ENCODE data around the gene LRIT1. TPM values are rescaled to one million over a fixed set of nuclear protein-coding genes. Genes with fewer than 3 reads are reported as not detected.
A peak's percentile ranks its signal among the peaks of the same experiment; 100 is the strongest.
"Not testable (repeated sequence)": the region's sequence is repeated elsewhere in the genome, so short reads cannot be mapped to it uniquely, and the experiment has no call there.

The LRIT1 gene
- not detected for total RNA-seq

DNA sequence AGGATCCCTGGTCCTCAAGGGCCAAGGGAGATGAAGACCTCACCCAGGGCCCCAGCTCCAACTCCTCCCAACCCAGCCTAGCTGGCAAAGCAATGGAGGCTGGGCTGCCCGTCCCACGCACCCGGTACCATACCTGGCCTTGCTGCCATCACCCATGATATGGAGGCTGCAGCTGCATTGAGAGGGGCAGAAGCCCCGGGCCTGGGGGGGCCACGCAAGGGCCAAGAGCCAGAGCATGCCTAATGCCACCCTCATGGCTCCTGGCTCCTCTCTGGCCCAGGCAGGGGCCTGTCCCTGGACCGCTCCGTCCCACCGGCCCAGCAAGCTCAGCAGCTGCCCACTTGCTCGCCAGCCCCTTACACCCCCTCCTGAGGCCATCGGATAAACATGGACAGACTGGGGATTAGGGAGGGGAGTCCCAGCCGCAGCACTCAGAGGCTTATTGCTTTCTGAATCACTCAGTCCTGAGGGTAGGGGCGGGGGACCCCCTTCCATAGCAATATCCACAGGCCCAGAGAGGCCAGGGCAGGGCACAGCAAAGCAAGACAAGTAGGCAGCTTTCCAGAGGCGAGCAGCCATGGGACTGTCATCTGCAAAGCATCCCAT is at the start of gene LRIT1:
Gene LRIT1, minus strand, starts transcription at position 362 of the 606 bp plus-strand sequence. Its CDS starts 107 bp downstream, at position 255.
- DNase-seq = no peak
- H3K9me3 Mint-ChIP-seq = no peaks in the 10 kb centered on the region
- no peak within 1 kb of the TSS for H3K4me3 Mint-ChIP-seq
- H3K27me3 Mint-ChIP-seq = peaks cover 9% of the 10 kb centered on the region
- POLR2A ChIA-PET = no interaction called here
- H3K27ac Mint-ChIP-seq = no peak within 1 kb of the TSS
- H3K4me1 Mint-ChIP-seq = no peaks in the 10 kb centered on the region
- H3K36me3 Mint-ChIP-seq (ENCODE audit: low read depth) = no peaks in the 10 kb centered on the region
- CTCF ChIA-PET = no interaction called here

DNA sequence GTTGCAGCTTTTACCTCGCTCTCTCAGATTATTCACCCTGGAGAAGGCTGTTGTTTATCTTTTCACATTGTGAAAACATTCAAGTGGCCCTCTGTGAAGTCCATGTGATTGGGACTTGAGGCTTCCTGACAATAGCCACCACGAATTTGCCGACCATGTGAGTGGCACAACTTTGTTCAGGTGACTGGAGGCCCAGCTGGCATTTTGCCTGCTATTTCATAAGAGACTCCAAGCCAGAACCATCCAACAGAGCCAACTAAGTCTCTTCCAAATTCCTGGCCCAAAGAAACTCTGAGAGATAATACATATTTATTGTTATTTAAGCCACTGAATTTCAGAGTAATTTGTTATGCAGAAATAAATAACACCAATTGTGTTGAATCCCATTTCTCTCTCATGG is 48.9 kb upstream of the LRIT1 start:
- Mint-ChIP-seq H3K27me3 (peaks cover 28% of the 10 kb centered on the region), H3K4me3 (no peak overlapping the region), H3K4me1 (peaks cover 23% of the 10 kb centered on the region), H3K9me3 (no peaks in the 10 kb centered on the region), H3K27ac (no peak overlapping the region), H3K36me3 (ENCODE audit: low read depth) (no peaks in the 10 kb centered on the region)
- POLR2A ChIA-PET = no interaction called here
- CTCF ChIA-PET = interaction anchor here (1.4 kb wide), 2 partner anchors 12 to 23 kb away, joined by 3 to 5 read pairs; no protein-coding TSS in a partner anchor
- no peak for DNase-seq

DNA sequence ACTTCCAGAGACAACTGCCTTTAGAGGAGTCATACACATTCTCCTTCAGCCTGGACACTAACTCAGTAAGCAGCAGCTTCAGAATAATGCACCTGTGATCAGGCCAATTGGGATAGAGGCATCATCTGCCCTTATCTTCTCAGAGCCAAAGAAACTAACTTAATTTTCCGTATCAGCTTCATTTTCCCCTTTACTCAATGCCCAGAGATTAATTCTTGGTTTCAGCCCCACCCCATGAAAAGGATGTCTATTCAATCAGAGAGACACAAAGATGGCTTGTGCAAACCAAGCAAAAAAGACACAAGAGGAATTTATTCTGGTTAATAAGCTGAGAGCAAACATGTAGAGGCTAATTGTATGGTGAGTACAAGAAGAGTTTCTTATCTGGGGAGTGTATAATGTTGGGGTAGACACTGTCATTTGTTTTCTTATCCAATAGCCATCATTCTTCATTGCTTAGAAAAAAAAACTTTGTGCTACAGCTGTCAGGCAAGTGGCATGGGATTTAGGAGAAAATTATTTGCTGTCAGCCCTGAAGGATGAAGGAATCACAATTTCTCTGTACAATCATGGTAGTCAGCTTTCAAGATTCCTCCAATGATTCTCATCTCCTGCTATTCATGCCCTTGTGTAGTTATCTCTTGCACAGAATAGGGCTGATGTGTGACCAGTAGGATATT is 48.3 kb upstream of the LRIT1 start:
- Mint-ChIP-seq H3K36me3 (ENCODE audit: low read depth) (no peaks in the 10 kb centered on the region), H3K27ac (no peak overlapping the region), H3K9me3 (no peaks in the 10 kb centered on the region), H3K4me3 (no peak overlapping the region), H3K4me1 (peaks cover 18% of the 10 kb centered on the region), H3K27me3 (peaks cover 28% of the 10 kb centered on the region)
- ChIA-PET POLR2A (no interaction called here), CTCF (interaction anchor here (1.4 kb wide), 1 partner anchor 23 kb away, joined by 5 read pairs; no protein-coding TSS in a partner anchor)
- DNase-seq = no peak

DNA sequence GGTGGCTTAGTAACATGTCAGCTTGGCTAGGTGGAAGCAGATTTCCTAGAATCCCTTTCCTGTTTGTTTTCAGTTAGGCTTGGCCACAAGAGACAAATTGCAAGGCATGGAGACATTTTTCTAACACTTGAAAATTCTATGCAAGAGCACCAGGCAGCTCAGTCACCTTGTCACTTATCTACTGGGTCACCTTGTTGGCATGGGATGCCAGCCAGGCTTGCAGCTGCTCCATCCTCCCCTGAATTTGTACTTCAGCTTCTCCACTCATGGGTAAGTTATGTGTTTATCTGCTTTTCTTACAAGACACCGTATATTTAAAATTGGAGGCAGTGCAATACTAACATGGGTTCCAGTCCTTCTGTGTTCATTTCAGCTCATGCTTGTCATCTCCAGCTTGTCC is 46.8 kb upstream of the LRIT1 start:
- no peak for DNase-seq
- POLR2A ChIA-PET = no interaction called here
- H3K9me3 Mint-ChIP-seq = no peaks in the 10 kb centered on the region
- H3K27ac Mint-ChIP-seq = no peak overlapping the region
- CTCF ChIA-PET = interaction anchor here (1.7 kb wide), 1 partner anchor 249 kb away, joined by 3 read pairs; no protein-coding TSS in a partner anchor
- H3K4me1 Mint-ChIP-seq = peaks cover 2% of the 10 kb centered on the region
- H3K4me3 Mint-ChIP-seq = no peak overlapping the region
- peaks cover 28% of the 10 kb centered on the region for H3K27me3 Mint-ChIP-seq
- no peaks in the 10 kb centered on the region for H3K36me3 Mint-ChIP-seq (ENCODE audit: low read depth)

DNA sequence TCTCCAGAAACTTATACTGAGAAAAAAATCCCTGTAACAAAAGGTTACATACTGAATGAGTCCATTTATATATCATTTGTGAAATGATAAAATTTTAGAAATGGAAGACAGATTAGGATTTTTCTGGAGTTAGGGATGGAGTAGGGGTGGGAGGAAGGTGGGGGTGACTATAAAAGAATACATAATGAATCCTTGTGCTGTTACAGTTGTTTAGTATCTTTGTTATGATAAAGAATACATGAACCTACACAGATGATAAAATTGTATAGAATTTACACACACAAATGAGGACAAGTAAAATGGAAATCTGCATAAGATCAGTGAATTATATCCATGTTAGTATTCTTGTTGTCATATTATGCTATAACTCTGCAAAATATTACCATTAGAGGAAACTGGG is 45.3 kb upstream of the LRIT1 start:
- Mint-ChIP-seq H3K9me3 (no peaks in the 10 kb centered on the region), H3K4me3 (no peak overlapping the region), H3K27ac (no peak overlapping the region), H3K27me3 (peaks cover 28% of the 10 kb centered on the region), H3K36me3 (ENCODE audit: low read depth) (no peaks in the 10 kb centered on the region), H3K4me1 (peaks cover 1% of the 10 kb centered on the region)
- ChIA-PET POLR2A (no interaction called here), CTCF (interaction anchor here (1.7 kb wide), 1 partner anchor 19 kb away, joined by 6 read pairs; no protein-coding TSS in a partner anchor)
- DNase-seq = no peak

- DNase-seq; H3K9me3 Mint-ChIP-seq; H3K4me1 Mint-ChIP-seq; POLR2A ChIA-PET; H3K27ac Mint-ChIP-seq; H3K4me3 Mint-ChIP-seq; H3K36me3 Mint-ChIP-seq (ENCODE audit: low read depth): not testable (repeated sequence)
- peaks cover 28% of the 10 kb centered on the region for H3K27me3 Mint-ChIP-seq
- CTCF ChIA-PET = interaction anchor here (1.2 to 1.3 kb wide), 2 partner anchors 14 to 54 kb away, joined by 3 to 4 read pairs; no protein-coding TSS in a partner anchor
Observed at GRCh38 chr10:84279876-84280475, 38.6 kb upstream of the LRIT1 start.

- Mint-ChIP-seq H3K4me3 (no peak overlapping the region), H3K27ac (no peak overlapping the region), H3K4me1 (peaks cover 15% of the 10 kb centered on the region), H3K9me3 (no peaks in the 10 kb centered on the region), H3K36me3 (ENCODE audit: low read depth) (no peaks in the 10 kb centered on the region), H3K27me3 (peaks cover 18% of the 10 kb centered on the region)
- CTCF ChIA-PET = interaction anchor here (1.1 to 1.8 kb wide), 2 partner anchors 13 to 266 kb away, joined by 3 to 4 read pairs; no protein-coding TSS in a partner anchor
- DNase-seq = no peak
- POLR2A ChIA-PET = no interaction called here
Observed at GRCh38 chr10:84270708-84271107, 29.4 kb upstream of the LRIT1 start.

DNA sequence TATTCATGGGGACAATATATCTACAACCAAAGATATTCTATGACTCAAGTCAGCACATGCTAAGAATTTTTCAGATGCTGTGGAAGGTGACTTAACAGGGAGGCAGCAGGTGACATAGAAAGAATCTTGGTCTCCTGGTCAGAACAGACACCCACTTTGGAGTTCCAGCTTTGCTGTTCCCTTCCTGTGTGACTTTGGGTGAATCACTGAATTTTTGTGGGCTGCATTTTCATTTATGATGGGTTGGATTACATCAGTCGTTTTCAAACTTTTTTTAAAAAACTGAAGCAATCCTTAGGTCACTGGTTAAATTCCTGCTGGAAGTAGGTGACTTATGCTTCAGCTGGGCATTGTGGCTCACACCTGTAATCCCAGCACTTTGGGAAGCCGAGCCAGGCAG is 28.4 kb upstream of the LRIT1 start:
- ChIA-PET POLR2A (interaction anchor here (2.8 kb wide), 1 partner anchor 60 kb away, joined by 10 read pairs; no protein-coding TSS in a partner anchor), CTCF (interaction anchor here (1.8 to 8.9 kb wide), 2 partner anchors 12 to 269 kb away, joined by 4 to 239 read pairs; no protein-coding TSS in a partner anchor)
- H3K4me1 Mint-ChIP-seq = peaks cover 15% of the 10 kb centered on the region
- no peak overlapping the region for H3K27ac Mint-ChIP-seq
- no peaks in the 10 kb centered on the region for H3K36me3 Mint-ChIP-seq (ENCODE audit: low read depth)
- DNase-seq = no peak
- H3K27me3 Mint-ChIP-seq = peaks cover 18% of the 10 kb centered on the region
- H3K9me3 Mint-ChIP-seq = no peaks in the 10 kb centered on the region
- H3K4me3 Mint-ChIP-seq = no peak overlapping the region

- Mint-ChIP-seq H3K36me3 (ENCODE audit: low read depth) (no peaks in the 10 kb centered on the region), H3K4me1 (peaks cover 17% of the 10 kb centered on the region), H3K27me3 (peaks cover 21% of the 10 kb centered on the region), H3K4me3 (no peak overlapping the region), H3K9me3 (no peaks in the 10 kb centered on the region), H3K27ac (no peak overlapping the region)
- ChIA-PET CTCF (interaction anchor here (1.8 to 8.9 kb wide), 3 partner anchors 11 to 270 kb away, joined by 4 to 239 read pairs (median 35); no protein-coding TSS in a partner anchor), POLR2A (interaction anchor here (2.8 kb wide), 1 partner anchor 60 kb away, joined by 10 read pairs; no protein-coding TSS in a partner anchor)
- no peak for DNase-seq
Observed at GRCh38 chr10:84269162-84269561, 27.8 kb upstream of the LRIT1 start.

- ChIA-PET CTCF (interaction anchor here (0.7 to 8.9 kb wide), 33 partner anchors 8 to 284 kb away, joined by 3 to 239 read pairs (median 5); partner anchors contain the start of genes CCSER2 and GHITM), POLR2A (interaction anchor here (0.7 to 2.8 kb wide), 7 partner anchors 26 to 271 kb away, joined by 3 to 10 read pairs (median 4); no protein-coding TSS in a partner anchor)
- Mint-ChIP-seq H3K4me3 (no peak overlapping the region), H3K9me3 (no peaks in the 10 kb centered on the region), H3K4me1 (peaks cover 17% of the 10 kb centered on the region), H3K27ac (no peak overlapping the region), H3K36me3 (ENCODE audit: low read depth) (no peaks in the 10 kb centered on the region), H3K27me3 (peaks cover 28% of the 10 kb centered on the region)
- DNase-seq = peak; percentile 83
Observed at GRCh38 chr10:84267503-84268126, 26.3 kb upstream of the LRIT1 start.

DNA sequence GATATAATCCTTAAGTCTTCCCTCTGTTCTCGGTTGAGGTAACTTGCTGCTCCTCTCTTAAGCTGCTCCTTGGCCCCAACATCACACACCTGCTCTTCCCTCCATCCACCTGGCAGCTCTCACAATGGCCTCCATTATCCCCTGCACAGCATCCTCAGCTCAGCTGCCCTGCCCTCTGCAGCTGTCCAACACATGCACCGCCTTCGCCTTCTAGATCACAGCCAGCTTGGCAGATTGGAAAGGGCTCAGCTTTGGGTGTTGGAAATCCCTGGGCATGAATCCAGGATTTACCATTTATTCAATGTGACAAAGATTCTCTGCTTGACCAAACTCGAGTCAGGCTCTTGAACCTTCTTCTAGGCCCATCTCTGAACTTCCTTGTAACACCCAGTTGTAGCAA is 24.1 kb upstream of the LRIT1 start:
- H3K36me3 Mint-ChIP-seq (ENCODE audit: low read depth) = no peaks in the 10 kb centered on the region
- no peak for DNase-seq
- no peaks in the 10 kb centered on the region for H3K9me3 Mint-ChIP-seq
- ChIA-PET CTCF (interaction anchor here (0.7 to 8.9 kb wide), 10 partner anchors 10 to 273 kb away, joined by 3 to 239 read pairs (median 4); no protein-coding TSS in a partner anchor), POLR2A (no interaction called here)
- no peak overlapping the region for H3K4me3 Mint-ChIP-seq
- H3K27me3 Mint-ChIP-seq = peaks cover 24% of the 10 kb centered on the region
- H3K27ac Mint-ChIP-seq = no peak overlapping the region
- H3K4me1 Mint-ChIP-seq = peaks cover 13% of the 10 kb centered on the region

DNA sequence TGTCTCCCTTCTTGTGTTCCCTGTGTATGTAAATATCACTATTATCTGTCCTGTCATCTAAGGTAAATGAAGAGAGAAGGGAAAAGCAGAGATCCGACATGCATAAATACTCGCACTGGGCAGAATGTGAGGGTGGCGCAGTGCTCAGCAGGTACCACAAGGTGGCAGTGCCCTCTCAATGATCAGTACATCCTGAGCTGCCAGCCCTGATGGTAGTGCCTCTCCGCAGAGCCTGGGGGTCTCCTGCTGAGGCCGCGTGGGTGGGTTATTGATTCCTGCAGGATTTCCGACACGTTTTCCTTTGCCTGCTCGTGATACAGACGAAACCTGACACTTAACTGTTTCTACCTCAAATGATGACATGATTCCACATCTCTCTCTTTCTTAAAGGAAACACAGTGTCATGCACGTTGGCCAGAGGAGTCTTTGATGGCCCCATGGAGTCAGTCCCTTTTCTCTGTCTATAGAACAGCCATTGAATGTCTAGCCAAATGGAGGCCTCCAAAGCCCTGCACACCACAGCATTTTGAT is 23.3 kb upstream of the LRIT1 start:
- Mint-ChIP-seq H3K9me3 (no peaks in the 10 kb centered on the region), H3K27ac (no peak overlapping the region), H3K4me1 (peaks cover 13% of the 10 kb centered on the region), H3K27me3 (peaks cover 26% of the 10 kb centered on the region), H3K4me3 (no peak overlapping the region), H3K36me3 (ENCODE audit: low read depth) (no peaks in the 10 kb centered on the region)
- CTCF ChIA-PET = interaction anchor here (0.6 to 8.9 kb wide), 21 partner anchors 9 to 284 kb away, joined by 3 to 239 read pairs (median 3); no protein-coding TSS in a partner anchor
- DNase-seq = peak; percentile 75
- POLR2A ChIA-PET = no interaction called here

All from activated CD4-positive, alpha-beta memory T cell treated with anti-CD3 and anti-CD28 coated beads, Interleukin-2, amount 10 ng/mL, durations not matched to agents 7 days and 5 days (primary cell).